Epithelial cell of prostate (primary cell): ENCODE data around the gene GMCL2.
A peak's percentile ranks its signal among the peaks of the same experiment; 100 is the strongest.

Experiments used
- DNase-seq: peaks from one replicate; pipeline ENCODE4 v3.0.0-alpha.2; 2011; ENCODE audit warnings: low read depth, low spot score
- H3K27ac ChIP-seq: fragments of 450-650 bp; 2 replicates; pipeline ENCODE4 v1.5.1; 2017; ENCODE audit warnings: mild to moderate bottlenecking

The GMCL2 gene

DNA sequence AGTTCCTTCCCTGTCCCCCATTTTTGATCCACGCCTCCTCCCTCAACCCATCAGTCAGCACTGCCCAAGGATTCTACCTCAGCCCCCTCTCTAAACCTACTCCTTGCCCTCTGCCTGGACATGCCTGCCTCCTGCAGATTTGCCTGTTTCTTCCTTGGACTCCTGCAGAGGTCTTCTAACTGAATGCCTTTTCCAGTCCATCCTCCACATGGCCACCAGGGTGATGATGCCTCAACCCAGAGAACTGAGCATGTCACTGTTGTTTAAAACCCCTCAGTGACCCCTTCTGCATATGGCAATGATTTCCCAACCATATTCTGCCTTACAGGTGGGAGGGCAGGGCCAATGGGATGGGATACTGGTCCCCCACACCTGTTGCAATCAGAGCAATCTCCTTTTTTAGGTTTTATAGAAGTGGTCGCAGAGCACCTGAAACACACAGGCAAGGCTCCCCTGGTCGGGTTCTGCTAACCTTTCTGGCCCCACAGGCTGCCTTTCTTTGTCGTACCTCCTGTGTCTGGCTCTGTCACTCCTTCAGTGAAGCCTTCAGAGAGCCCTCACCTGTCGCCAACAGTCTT lies 36.1 kb upstream of the GMCL2 start:
- DNase-seq: no peak
- no peak overlapping the region for H3K27ac ChIP-seq

DNA sequence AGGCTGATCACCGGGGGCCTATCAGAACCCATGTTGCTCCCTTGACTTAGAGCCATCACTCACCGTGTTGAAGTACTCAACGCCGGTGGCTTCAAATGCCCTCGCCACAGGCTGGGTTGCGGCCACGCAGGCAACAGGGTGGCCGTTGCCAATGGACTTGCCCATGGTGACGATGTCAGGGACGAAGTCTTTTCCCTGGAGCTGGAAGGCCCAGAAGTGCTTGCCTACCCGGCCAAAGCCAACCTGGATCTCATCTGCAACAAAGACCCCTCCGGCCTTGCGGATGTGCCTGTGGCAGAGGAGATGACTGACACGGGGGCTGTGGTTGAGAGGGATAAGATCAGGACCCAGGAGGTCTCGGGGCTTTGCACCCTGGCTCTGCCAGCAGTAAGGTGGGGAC lies 35.1 kb upstream of the GMCL2 start:
- H3K27ac ChIP-seq: no peak overlapping the region

DNA sequence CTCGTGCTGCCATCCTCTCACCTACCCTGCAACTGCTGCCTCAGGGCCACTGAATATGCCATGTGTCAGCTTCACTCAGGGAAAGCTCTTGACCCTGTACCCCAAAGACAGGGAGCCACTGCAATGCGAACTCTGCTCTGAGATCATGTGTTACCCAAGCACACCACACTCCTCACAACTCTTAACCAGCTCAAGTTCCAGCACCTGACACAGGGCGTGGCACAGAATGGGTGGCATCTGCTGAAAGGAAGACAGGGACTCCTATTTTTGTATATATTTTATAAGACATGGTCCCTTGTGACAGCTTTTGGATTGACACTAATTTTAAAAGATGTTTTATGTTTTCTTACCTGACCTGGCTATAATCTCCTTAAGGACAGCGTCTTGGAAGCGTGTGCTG lies 34.7 kb upstream of the GMCL2 start:
- DNase-seq: no peak
- H3K27ac ChIP-seq: no peak overlapping the region

More for the DNA sequence above, 35.1 kb upstream of the GMCL2 start:
- DNase-seq: no peak

DNA sequence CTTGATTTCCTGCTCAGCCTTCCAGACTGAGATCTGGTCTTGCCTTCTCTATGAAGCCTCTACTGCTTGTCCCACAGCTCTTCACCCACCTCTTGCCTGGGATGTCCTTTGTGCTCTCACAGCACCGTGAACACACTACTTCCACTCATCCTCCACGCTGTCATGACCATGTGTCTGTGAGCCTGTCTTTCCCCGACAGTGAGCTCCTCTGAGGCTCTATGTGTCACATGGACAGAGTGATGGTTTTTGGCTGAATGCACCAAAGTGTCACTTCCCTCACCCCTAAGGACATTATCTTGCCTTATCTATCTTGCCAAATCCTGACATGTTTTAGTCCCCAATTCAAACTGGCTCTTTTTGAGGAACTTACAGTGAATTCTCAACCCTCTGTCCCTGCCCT lies 34.1 kb upstream of the GMCL2 start:
- H3K27ac ChIP-seq: no peak overlapping the region
- no peak for DNase-seq

DNA sequence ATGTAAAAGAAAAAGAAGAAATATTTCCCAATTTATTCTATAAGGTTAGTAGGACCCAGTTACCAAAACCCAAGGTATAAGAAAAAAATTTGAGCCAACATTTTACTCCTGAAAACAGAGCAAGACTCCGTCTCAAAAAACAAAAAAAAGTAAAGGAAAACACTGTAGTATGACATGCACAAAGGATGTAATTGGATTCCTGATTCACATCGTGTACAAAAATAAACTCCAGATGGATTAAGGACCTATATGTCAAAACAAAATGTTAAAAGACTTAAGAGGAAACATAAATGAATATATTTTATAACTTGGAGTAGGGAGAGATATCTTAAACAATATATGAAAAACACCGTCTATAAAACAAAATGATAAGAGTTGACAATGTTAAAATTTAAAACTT lies 31.7 kb upstream of the GMCL2 start:
- no peak for DNase-seq

DNA sequence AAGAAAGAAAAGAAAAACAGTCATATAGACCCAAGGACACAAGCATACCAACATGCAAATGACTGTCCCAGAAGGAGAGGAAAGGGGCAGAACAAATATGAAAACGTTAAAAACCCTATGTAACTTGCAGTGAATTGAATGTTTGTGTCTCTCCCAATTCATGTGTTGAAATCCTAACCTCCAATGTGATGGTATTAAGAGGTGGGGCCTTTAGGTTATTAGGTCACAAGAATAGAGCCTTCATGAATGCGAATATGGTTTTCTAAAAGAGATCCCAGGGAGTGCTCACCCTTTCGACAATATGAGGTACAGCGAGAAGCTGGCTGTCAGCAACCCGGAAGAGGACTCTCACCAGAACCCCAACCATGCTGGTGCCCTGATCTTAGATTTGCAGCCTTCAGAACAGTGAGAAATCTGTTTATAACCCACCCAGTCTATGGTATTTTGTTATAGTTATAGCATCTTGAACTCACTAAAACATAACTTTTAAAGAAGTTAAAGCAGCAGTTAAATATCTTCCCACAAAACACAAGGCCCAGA lies 31.1 kb upstream of the GMCL2 start:
- no peak overlapping the region for H3K27ac ChIP-seq
- DNase-seq: no peak

More for the DNA sequence above, 31.7 kb upstream of the GMCL2 start:
- no peak overlapping the region for H3K27ac ChIP-seq

DNA sequence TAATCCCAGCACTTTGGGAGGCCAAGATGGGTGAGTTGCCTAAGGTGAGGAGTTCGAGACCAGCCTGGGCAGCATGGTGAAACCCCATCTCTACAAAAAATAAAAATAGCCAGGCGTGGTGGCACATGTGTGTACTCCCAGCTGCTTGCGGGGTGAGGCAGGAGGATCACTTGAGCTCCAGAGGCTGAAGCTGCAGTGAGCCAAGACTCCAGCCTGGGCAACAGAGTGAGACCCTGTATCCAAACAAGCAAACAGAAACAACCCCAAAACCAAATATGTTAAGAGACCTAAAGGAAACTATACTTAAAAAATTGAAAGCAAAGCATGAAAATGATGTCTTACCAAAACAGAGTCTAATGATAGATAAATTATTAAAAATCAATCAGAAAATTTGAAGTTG lies 29.6 kb upstream of the GMCL2 start:
- no peak overlapping the region for H3K27ac ChIP-seq
- no peak for DNase-seq

DNA sequence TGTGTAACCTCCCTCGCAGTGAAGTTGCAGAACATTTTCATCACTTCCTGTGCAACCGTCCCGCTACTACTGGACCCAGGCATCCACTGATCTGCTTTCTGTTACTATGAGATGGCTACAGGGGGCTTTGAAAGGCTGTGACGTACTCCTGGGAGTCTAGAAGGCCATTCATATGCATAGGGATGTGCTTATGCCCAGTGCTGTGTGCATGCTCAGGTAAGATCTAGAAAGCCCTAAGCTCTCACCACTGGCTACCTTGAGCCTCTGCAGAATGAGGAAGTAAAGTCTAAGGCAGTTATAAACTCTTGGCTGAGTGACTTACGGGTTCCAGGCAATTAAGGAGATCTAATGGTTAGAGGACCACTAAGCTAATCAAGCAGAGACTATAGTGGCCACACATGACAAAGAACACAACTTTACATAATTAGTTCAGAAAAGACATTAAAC lies 28.9 kb upstream of the GMCL2 start:
- peak overlapping the region; percentile 13 for H3K27ac ChIP-seq
- no peak for DNase-seq

DNA sequence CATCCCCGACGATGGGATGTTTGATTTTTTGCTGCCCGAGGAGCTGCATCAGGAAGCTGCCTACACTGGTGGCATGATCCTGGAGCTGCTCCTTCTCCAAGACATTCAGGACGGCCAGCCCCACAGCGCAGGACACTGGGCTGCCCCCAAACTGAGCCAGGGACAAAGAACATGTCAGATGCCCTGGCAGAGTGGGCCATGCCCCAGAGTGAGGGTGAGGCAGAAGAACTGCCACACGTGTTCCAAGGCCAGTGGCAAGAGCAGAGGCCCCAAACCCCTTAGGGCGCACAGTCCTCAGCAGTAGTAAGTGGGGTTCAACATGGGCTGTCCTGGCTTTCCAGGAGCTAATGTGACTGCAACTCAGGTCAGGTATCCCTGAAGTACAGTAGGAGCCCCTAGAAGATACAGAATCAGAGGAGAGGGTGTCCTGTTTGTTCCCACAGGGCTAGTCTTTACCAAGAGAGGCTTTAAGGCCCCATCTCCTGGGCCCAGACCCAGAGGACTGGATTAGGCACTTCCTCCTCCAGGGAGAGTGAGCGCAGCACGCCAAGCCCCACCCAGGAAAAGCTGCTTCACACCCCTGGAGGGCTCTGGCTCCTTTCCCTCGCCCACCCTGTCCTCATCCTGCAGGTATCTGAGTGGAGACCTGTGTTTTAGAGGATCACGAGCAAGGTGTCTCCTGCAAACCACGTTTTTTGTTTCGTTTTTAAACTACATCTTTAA lies 28.3 kb upstream of the GMCL2 start:
- H3K27ac ChIP-seq: peak overlapping the region; percentile 13

DNA sequence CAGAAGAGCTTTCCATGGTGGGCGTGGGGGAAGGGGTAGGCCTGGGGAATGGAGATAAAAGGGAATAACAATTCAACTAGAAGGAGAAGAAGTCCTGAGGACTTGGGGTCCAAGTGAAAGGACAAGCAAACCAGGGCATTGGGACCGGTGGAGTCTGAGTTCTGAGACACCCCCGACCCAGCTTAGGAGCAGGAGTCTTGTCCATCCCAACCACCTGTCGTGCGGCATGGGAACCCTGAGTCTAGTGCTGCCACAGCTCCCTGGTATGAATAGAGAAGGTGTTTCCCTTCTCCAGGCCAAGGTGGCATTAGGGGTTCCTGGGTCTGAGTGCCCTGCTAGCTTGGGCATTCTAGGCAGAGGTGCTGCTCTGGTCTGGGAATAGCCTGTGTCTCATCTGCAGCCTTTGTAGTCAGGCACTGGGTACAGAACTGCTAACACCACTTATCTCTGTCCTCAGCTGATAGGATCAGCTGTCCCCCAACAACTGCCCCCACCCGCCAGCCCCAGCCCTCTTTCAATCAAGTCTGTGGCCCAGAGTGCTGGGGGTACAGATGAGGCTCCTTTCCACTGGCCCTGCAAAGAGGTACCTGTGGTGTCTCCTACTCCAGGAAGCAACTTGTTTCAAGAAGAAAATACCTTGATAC lies 27.1 kb upstream of the GMCL2 start:
- H3K27ac ChIP-seq: no peak overlapping the region
- DNase-seq: no peak

More for the DNA sequence above, 28.3 kb upstream of the GMCL2 start:
- DNase-seq: no peak

DNA sequence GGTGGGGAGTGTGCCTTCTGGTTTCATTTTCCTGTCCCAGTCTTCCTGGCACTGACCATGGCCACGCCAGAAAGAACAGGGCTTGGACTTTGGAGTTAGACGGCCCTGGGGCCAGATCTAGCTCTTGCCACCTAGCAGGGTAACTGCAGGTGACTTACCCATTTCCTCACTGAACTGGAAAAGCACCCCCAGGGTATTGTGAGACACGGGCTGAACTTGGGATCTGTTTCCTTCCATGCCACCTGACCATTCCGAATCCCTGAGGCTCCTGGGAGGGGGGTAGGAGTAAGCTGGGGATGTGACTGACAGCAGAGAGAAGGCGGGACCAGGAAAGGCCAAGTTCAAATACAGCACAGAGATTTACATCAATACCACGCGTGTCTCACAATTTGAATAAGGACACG lies 26.6 kb upstream of the GMCL2 start:
- no peak overlapping the region for H3K27ac ChIP-seq

DNA sequence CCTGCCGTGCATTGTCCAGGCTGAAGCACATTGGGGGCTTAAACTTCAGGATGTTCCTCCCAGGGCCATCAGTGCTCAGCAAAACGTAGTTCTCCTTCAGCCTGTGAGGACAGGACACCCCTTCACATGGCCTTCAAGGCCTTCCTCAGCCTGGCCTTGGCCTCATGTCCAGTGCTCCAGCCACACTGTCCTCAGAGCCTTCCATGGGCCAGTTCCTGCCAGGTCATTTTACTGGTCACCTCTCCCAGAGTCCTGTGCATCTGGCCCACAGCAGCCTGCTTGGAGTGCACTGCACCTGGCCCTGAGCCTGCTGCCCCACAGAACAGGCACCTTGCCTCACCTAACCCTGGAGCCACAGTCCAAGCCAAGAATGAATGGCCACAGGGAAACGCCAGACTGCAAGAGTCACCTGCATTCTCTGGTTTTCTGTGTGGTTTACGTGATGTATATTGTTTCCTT lies 25.9 kb upstream of the GMCL2 start:
- no peak overlapping the region for H3K27ac ChIP-seq
- DNase-seq: no peak

More for the DNA sequence above, 26.6 kb upstream of the GMCL2 start:
- DNase-seq: no peak

DNA sequence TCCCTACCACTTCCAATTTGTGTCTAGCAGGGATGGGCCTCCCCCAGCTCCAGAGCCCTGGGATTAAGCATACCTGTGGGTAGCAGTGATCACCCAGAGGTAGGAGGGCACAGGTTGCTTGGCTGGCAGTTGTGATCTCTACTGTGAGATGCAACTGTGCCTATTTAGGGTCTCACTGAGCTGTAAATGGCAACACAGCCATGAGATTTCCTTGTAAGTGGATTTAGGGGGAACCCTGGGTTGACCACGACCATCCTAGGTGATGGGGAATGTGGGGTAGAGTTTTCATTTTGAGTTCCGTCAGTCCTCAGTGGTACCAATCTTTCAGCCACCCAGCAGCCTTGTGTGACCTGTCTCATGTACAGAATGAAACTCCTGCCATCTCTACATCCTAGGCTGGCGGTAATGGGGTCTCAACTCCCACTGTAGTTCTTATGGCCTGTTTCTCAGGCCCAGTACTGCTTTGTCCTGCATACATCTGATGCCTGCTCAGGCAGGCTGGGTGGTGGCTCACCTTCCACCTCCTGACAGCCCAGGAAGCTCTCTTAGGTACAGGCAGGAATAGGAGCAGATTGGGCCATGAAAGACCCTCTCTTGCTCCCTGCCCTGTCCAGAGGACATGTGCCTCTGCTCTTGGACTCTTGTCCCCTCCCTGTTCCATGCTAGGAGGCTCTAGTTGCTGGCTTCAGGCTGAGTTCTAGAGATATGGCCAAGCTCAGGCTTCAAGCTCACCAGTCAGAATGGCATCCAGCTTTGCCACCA lies 25.3 kb upstream of the GMCL2 start:
- H3K27ac ChIP-seq: no peak overlapping the region
- no peak for DNase-seq

DNA sequence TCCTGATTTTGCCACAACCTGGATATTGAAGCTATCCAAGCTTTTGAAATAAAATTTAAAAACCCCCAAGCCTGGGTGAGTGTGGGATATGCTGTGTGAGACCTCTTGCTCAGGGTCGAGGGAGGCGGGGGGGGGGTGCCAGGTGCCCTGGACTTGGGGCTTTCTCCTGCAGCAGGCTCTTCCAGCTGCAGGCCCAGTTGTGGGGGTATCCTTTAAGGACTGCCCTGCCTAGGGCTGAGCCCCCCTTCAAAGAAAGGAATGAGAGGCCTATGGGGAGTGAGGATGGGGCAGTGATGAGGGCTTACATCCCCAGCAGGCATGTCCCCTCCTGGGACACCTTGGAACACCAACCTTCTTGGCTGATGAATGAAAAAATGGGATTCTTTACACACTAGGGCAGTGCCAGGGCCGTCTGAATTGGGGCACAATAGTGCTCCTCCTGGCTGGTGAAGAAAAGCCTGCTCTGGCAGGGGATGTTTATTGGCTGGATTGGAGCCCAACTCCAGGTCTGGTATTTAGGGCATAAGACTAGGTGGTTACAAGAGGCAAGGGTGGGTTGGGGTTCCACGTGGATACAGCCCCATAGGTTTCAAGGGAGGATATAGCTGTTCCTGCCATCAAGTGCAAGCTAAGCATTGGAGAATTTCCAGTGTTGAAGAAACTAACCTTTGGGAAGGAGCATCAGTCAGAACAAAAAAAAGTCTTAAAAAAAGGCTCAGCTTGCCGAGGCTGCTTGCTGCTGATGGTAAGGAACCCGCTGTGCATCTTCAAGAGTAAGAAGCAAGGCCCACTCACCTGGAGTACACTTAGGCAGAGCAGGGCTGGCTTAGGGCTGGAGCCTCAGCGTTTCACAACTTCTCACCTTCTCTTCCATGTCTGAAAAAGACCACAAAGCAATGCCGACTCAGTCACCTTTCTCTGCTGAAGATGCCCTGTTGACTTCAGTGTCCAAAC lies 24.2 kb upstream of the GMCL2 start:
- no peak for DNase-seq
- H3K27ac ChIP-seq: no peak overlapping the region

DNA sequence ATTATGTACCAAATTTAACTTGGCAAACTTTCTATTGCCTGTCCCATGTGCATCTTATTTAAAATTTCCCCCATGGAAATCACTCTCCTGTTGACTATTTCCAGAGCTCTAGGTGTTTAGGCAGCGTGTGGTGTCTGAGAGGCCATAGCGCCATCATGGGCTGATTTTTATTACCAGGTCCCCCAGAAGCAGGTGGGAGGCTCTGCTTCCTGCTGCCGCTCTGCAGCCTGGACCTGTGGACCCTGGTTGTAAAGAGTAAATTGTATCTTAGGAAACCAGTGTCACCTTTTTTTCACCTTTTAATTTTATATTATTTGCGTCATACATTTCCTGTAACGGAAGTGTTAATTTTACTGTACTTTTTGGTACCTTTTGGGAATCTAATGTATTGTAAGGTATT lies 23.5 kb upstream of the GMCL2 start:
- DNase-seq: no peak
- no peak overlapping the region for H3K27ac ChIP-seq

DNA sequence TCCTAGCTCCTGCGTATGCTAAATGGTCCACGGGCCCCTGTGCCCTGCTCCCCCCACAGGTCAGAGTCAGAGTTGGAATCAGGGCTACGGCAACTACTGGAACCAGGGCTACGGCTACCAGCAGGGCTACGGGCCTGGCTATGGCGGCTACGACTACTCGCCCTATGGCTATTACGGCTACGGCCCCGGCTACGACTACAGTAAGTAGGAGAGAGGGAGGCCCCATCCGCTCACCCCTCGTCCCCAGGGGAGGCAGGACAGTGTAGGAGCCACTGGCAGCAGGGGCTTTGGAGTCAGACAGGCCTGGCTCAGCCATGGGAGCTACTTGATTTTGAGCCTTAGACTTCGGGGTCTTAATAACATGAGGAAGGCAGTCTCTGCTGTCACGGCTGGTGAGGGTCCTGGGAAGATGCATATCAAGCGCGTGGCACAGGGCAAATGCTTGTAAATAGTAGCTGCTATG lies 22.9 kb upstream of the GMCL2 start:
- H3K27ac ChIP-seq: no peak overlapping the region
- no peak for DNase-seq

DNA sequence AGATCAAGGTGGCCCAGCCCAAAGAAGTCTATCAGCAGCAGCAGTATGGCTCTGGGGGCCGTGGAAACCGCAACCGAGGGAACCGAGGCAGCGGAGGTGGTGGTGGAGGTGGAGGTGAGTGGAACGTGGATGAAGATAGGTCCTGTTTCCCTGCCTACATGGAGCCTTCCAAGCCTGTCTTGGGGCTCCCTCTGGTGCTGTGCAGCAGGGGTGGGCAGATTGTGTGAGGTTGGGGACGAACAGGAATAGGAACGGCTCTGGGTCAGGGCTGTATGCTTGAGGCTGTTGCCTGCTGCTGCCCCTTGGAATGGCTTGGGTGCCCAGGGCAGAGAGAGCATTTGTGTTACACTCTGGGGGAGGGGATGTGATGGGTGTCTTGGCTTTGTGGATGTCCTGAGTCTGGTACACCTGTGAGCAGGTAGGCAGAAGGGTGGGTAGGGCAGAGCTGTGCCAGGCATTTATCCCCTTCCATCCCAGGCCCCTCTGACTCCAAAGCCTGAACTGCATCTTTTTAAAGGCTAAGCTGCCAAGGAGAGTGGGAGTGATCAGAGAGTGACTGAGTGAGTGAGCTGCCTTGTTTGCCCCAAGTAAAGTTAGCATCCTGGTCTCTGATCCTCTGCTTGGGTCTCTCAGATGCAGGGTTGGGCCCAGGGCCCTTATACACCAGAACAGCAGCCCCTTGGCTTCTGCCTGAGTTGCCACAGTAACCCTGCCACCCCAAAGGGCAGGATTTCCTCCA lies 22.3 kb upstream of the GMCL2 start:
- H3K27ac ChIP-seq: no peak overlapping the region
- no peak for DNase-seq

DNA sequence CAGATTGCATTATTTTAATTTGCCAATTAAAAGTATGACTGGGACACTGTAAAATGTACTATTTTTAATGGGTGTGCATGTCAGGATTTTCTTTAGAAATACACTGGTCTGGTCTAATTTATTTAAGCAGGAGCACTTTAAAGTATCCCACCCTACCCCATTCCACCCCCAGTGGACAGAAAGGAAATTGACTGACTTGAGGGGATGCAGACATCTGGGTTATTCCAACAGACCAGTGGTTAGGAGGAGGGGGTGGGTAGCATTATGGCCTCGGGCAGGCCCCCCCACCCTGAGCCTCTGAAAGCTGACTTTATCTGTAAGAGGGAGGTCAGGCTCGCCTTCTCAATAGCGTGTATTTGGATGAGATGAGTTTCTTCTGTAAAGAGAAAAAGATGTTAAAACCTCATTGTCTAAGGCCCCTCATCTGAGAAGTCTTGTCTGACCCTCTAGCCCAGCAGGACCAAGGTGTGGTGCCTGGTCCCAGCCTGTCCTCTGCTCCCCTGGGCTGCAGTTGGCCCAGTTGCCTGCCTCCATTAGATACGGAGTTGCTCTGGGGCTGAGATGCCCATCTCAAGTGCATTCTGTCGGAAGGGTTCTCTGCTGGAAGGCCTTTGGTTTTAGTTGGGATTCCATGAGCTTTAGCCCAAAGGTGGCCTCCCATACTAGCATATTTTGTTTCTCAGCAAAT lies 21.5 kb upstream of the GMCL2 start:
- H3K27ac ChIP-seq: no peak overlapping the region
- DNase-seq: no peak
